Loucy (cell line): Measurements from ENCODE around the gene SDK1.

ENCODE experiments used
- H2AFZ ChIP-seq: fragments of 200-600 bp; sonication (generic); 2 replicates; pipeline ENCODE4 v1.6.0; 2016; ENCODE audit warnings: antibody characterized with exemption, mild to moderate bottlenecking, low read length, moderate library complexity
- H3F3A ChIP-seq: fragments of 200-600 bp; 2 replicates; pipeline ENCODE4 v1.6.0; 2016; ENCODE audit warnings: antibody characterized with exemption, low read depth, mild to moderate bottlenecking
- H3K27me3 ChIP-seq: fragments of 200-600 bp; sonication (generic); 2 replicates; pipeline ENCODE4 v1.6.1; 2014; ENCODE audit warnings: low read length, mild to moderate bottlenecking; ENCODE audit not compliant: insufficient read depth, poor library complexity, severe bottlenecking
- H3K36me3 ChIP-seq: fragments of 200-600 bp; sonication (generic); 2 replicates; pipeline ENCODE4 v1.6.1; 2016; ENCODE audit warnings: low read length; ENCODE audit not compliant: insufficient read depth
- H3K4me1 ChIP-seq: fragments of 200-600 bp; sonication (generic); 2 replicates; pipeline ENCODE4 v1.5.1; 2014; ENCODE audit warnings: low read length, mild to moderate bottlenecking; ENCODE audit not compliant: insufficient read depth, poor library complexity, severe bottlenecking
- H3K4me2 ChIP-seq: fragments of 200-600 bp; sonication (generic); 2 replicates; pipeline ENCODE4 v1.6.0; 2014; ENCODE audit warnings: antibody characterized with exemption, low read length, low read depth, mild to moderate bottlenecking; ENCODE audit not compliant: poor library complexity, severe bottlenecking
- H3K4me3 ChIP-seq: fragments of 200-600 bp; sonication (generic); 2 replicates; pipeline ENCODE4 v1.5.1; 2014; ENCODE audit warnings: low read length, mild to moderate bottlenecking, mixed read lengths; ENCODE audit not compliant: poor library complexity, severe bottlenecking
- H3K79me2 ChIP-seq: fragments of 200-600 bp; sonication (generic); 2 replicates; pipeline ENCODE4 v1.6.1; 2014; ENCODE audit warnings: low read length; ENCODE audit not compliant: insufficient read depth
- H3K9ac ChIP-seq: fragments of 200-600 bp; sonication (generic); 2 replicates; pipeline ENCODE4 v1.6.0; 2014; ENCODE audit warnings: mild to moderate bottlenecking, low read depth, low read length, moderate library complexity; ENCODE audit not compliant: poor library complexity, severe bottlenecking
- H3K9me2 ChIP-seq: fragments of 200-600 bp; sonication (generic); replicated peaks from 2 replicates; pipeline ENCODE4 v1.6.1; 2016; ENCODE audit warnings: low read depth, low read length, mixed read lengths
- H3K9me3 ChIP-seq: fragments of 200-600 bp; sonication (generic); 2 replicates; pipeline ENCODE4 v1.6.1; 2014; ENCODE audit warnings: mild to moderate bottlenecking, antibody characterized with exemption, low read length, low read depth; ENCODE audit not compliant: insufficient read depth
- H4K20me1 ChIP-seq: fragments of 200-600 bp; sonication (generic); 2 replicates; pipeline ENCODE4 v1.6.0; 2014; ENCODE audit warnings: antibody characterized with exemption, low read length, mild to moderate bottlenecking; ENCODE audit not compliant: insufficient read depth, poor library complexity, severe bottlenecking
- EZH2phosphoT487 ChIP-seq: fragments of 200-600 bp; IDR thresholded peaks from 2 replicates; pipeline ENCODE4 v1.6.1; 2018; ENCODE audit warnings: antibody characterized with exemption, mild to moderate bottlenecking, moderate library complexity, borderline replicate concordance
- TF ChIP-seq, protein P1 (sequence below): fragments of 200-600 bp; sonication (generic); conservative IDR thresholded peaks from 2 replicates; pipeline ENCODE4 v1.5.1; 2014; ENCODE audit warnings: mild to moderate bottlenecking, antibody characterized with exemption, low read length

Gene SDK1

DNA sequence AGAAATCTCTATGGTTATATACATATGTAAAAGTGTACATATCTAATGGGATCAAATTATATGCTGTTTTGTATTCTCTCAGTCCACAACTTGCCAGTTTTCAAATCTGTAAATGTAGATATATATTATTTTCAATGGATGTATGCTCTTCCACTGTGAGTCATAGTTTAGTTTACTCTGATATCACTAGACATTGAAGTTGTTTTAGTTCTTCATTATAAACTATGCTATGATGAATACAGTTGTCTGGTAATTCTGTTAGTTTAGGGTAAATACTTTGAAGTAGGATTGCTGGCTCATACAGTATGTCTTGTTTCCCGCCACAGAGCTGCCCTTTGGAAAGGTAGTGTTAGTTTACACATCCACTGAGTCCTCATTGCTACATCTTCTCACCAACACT, 25.2 kb downstream of the SDK1 start:
- H3K9me2 ChIP-seq: no peaks in the 10 kb centered on the region
- no peak overlapping the region for H3K9ac ChIP-seq
- no peaks in the 10 kb centered on the region for H3K36me3 ChIP-seq
- no peaks in the 10 kb centered on the region for H3F3A ChIP-seq
- H3K9me3 ChIP-seq: no peaks in the 10 kb centered on the region
- no peaks in the 10 kb centered on the region for H3K4me1 ChIP-seq
- H2AFZ ChIP-seq: no peak overlapping the region
- H3K4me2 ChIP-seq: no peak overlapping the region
- H4K20me1 ChIP-seq: no peaks in the 10 kb centered on the region
- no peaks in the 10 kb centered on the region for H3K79me2 ChIP-seq
- no peak for TF ChIP-seq EZH2phosphoT487
- TF ChIP-seq, protein P1, sequence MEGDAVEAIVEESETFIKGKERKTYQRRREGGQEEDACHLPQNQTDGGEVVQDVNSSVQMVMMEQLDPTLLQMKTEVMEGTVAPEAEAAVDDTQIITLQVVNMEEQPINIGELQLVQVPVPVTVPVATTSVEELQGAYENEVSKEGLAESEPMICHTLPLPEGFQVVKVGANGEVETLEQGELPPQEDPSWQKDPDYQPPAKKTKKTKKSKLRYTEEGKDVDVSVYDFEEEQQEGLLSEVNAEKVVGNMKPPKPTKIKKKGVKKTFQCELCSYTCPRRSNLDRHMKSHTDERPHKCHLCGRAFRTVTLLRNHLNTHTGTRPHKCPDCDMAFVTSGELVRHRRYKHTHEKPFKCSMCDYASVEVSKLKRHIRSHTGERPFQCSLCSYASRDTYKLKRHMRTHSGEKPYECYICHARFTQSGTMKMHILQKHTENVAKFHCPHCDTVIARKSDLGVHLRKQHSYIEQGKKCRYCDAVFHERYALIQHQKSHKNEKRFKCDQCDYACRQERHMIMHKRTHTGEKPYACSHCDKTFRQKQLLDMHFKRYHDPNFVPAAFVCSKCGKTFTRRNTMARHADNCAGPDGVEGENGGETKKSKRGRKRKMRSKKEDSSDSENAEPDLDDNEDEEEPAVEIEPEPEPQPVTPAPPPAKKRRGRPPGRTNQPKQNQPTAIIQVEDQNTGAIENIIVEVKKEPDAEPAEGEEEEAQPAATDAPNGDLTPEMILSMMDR: no peak
- no peaks in the 10 kb centered on the region for H3K27me3 ChIP-seq
- H3K4me3 ChIP-seq: no peak overlapping the region

DNA sequence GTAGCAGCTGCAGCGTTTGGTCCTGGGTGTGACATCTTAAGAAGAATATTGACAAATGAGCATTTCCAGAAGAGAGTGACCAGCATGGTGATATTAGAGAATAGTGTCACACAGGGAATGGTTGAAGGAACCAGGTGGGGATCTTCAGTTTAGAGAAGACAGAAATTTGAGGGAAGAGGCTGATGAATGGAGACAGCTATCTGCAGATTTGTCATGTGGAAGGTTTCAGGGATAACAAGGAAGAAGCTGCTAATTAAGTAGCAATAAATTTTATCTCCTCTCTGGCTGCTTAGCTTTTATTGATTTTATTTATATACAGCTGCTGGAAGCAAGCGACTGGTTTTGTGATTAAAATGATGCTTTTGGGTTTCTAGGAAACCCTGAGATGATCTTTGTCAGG, 26.0 kb downstream of the SDK1 start:
- TF ChIP-seq EZH2phosphoT487: no peak
- TF ChIP-seq, protein P1: no peak
- Histone ChIP-seq H3F3A (no peaks in the 10 kb centered on the region), H4K20me1 (no peaks in the 10 kb centered on the region), H3K4me2 (no peak overlapping the region), H3K36me3 (no peaks in the 10 kb centered on the region), H3K9me2 (no peaks in the 10 kb centered on the region), H3K27me3 (no peaks in the 10 kb centered on the region), H3K9me3 (no peaks in the 10 kb centered on the region), H3K4me1 (no peaks in the 10 kb centered on the region), H3K79me2 (no peaks in the 10 kb centered on the region), H3K4me3 (no peak overlapping the region), H2AFZ (no peak overlapping the region), H3K9ac (no peak overlapping the region)

GRCh38 chr7:3327655-3328054, 26.6 kb downstream of the SDK1 start:
- Histone ChIP-seq H3K27me3 (no peaks in the 10 kb centered on the region), H4K20me1 (no peaks in the 10 kb centered on the region), H2AFZ (no peak overlapping the region), H3K9ac (no peak overlapping the region), H3K4me2 (no peak overlapping the region), H3K36me3 (no peaks in the 10 kb centered on the region), H3K4me3 (no peak overlapping the region), H3K9me3 (no peaks in the 10 kb centered on the region), H3K79me2 (no peaks in the 10 kb centered on the region), H3F3A (no peaks in the 10 kb centered on the region), H3K9me2 (no peaks in the 10 kb centered on the region), H3K4me1 (no peaks in the 10 kb centered on the region)
- TF ChIP-seq, protein P1: no peak
- no peak for TF ChIP-seq EZH2phosphoT487
